HepG2 (cell line): ENCODE results near the gene TYW1.

Experiments used
- FOXJ3 ChIP-seq: sonication (generic); formaldehyde crosslinking; IDR thresholded peaks from 2 replicates; pipeline ENCODE4 v1.4.0; 2020; ENCODE audit warnings: missing genetic modification reagents, mild to moderate bottlenecking, borderline replicate concordance
- HNRNPUL1 ChIP-seq: fragments of 200-400 bp; formaldehyde crosslinking; IDR thresholded peaks from 2 replicates; pipeline ENCODE4 v1.6.1; 2017; ENCODE audit warnings: low read depth, mild to moderate bottlenecking, low read length, moderate library complexity
- JUND ChIP-seq: sonication (generic); formaldehyde crosslinking; IDR thresholded peaks from 2 replicates; pipeline ENCODE4 v1.8.0; 2022; ENCODE audit warnings: mild to moderate bottlenecking, missing genetic modification reagents
- KDM4B ChIP-seq: sonication (generic); formaldehyde crosslinking; IDR thresholded peaks from 2 replicates; pipeline ENCODE4 v1.4.0; 2020; ENCODE audit warnings: missing genetic modification reagents
- MAZ ChIP-seq, 2 experiments: sonication (generic) in 1 of 2; formaldehyde crosslinking in 1 of 2; IDR thresholded peaks; 2 replicates each; pipeline versions ENCODE4 v1.5.0 to v1.6.1; 2012 to 2020; ENCODE audit warnings: low read depth in 2 of 2, mild to moderate bottlenecking in 2 of 2, borderline replicate concordance in 1 of 2, improper control_type of control experiment in 1 of 2, low read length in 1 of 2, missing genetic modification reagents in 1 of 2, moderate library complexity in 1 of 2
- MXI1 ChIP-seq: IDR thresholded peaks from 3 replicates; pipeline ENCODE4 v1.6.1; 2012; ENCODE audit warnings: low read depth, low read length, inconsistent platforms, borderline replicate concordance
- POLR2A ChIP-seq, 2 experiments: IDR thresholded peaks; 2 replicates each; pipeline ENCODE4 v1.6.1; 2011; ENCODE audit warnings: low read depth in 2 of 2, low read length in 2 of 2, mild to moderate bottlenecking in 1 of 2, moderate library complexity in 1 of 2; ENCODE audit not compliant: insufficient read depth in 1 of 2
- REST ChIP-seq, 2 experiments: IDR thresholded peaks; 2 replicates each; pipeline ENCODE4 v1.6.1; 2011 to 2012; ENCODE audit warnings: low read length in 2 of 2, borderline replicate concordance in 1 of 2, low read depth in 1 of 2, mild to moderate bottlenecking in 1 of 2, moderate library complexity in 1 of 2
- SP1 ChIP-seq, 2 experiments: fragments of 450-650 bp in 1 of 2; sonication (generic) in 1 of 2; formaldehyde crosslinking in 1 of 2; IDR thresholded peaks; 2 replicates each; pipeline versions ENCODE4 v1.4.0 to v1.6.1; 2016 to 2020; ENCODE audit warnings: missing genetic modification reagents in 1 of 2
- TFE3 ChIP-seq: IDR thresholded peaks from 2 replicates; pipeline ENCODE4 v1.6.1; 2016
- ZFX ChIP-seq: sonication (generic); formaldehyde crosslinking; IDR thresholded peaks from 2 replicates; pipeline ENCODE4 v1.4.0; 2020; ENCODE audit warnings: mild to moderate bottlenecking, low read depth, missing genetic modification reagents, moderate library complexity
- ZNF138 ChIP-seq: sonication (generic); formaldehyde crosslinking; IDR thresholded peaks from 2 replicates; pipeline ENCODE4 v1.5.0; 2020; ENCODE audit warnings: mild to moderate bottlenecking, low read depth, missing genetic modification reagents

- TF ChIP-seq POLR2A (IDR thresholded peaks at IDR 0.05; ENCODE audit: insufficient read depth in 1 of 2, low read depth in 2 of 2, low read length in 2 of 2) (no peak), FOXJ3 (CRISPR knock-in tag) (no peak), MXI1 (no peak), ZFX (CRISPR knock-in tag) (no peak), ZNF138 (CRISPR knock-in tag) (no peak), KDM4B (no peak), REST (IDR thresholded peaks at IDR 0.05; ENCODE audit: borderline replicate concordance in 1 of 2, low read depth in 1 of 2, low read length in 2 of 2) (no peak), SP1 (IDR thresholded peaks at IDR 0.05) (no peak), SP1 (CRISPR knock-in tag; IDR thresholded peaks at IDR 0.05) (no peak), MAZ (IDR thresholded peaks at IDR 0.05; ENCODE audit: borderline replicate concordance, low read depth, low read length) (no peak), MAZ (CRISPR knock-in tag; IDR thresholded peaks at IDR 0.05; ENCODE audit: low read depth) (no peak), TFE3 (CRISPR knock-in tag) (no peak), JUND (no peak), HNRNPUL1 (no peak)
These were observed 46.3 kb upstream of the TYW1 start for GRCh38 chr7:66950311-66950710.
